Panc1 (cell line): ENCODE results near the gene PLCH1. TPM values are rescaled to one million over a fixed set of nuclear protein-coding genes. Genes with fewer than 3 reads are reported as not detected.

Source experiments
- ATAC-seq: fragments of 200-7000 bp; cut with Tn5 transposase; 2 replicates; pipeline ENCODE4 v1.9.1; 2020; ENCODE audit warnings: mild to moderate bottlenecking, moderate library complexity
- BruUV-seq: library from RNA; stranded (reverse); fragments of 400-500 nt; replicated peaks from 2 replicates; lab custom pipeline; 2021; lab: Mats Ljungman, UMichigan
- CTCF ChIA-PET: fragments of 300-600 bp; sonication (Branson Sonifier 250); formaldehyde crosslinking; loops from one replicate; lab custom pipeline; 2022; ENCODE audit warnings: antibody characterized with exemption; lab: Charles Lee
- POLR2A ChIA-PET: fragments of 300-600 bp; sonication (Branson Sonifier 250); formaldehyde crosslinking; loops from one replicate; lab custom pipeline; 2022; ENCODE audit warnings: antibody characterized with exemption; lab: Charles Lee
- DNase-seq: peaks from one replicate; pipeline ENCODE4 v3.0.0-alpha.2; 2010; ENCODE audit warnings: low read depth, low spot score
- H3K27ac ChIP-seq: 2 replicates; pipeline ENCODE4 v1.5.1; 2011; ENCODE audit warnings: mild to moderate bottlenecking, low read length, inconsistent platforms
- H3K27me3 ChIP-seq: fragments of 200-500 bp; sonication (Bioruptor generic); 2 replicates; pipeline ENCODE4 v1.6.0; 2014; ENCODE audit warnings: low read length, inconsistent platforms; ENCODE audit not compliant: control insufficient read depth, insufficient read depth
- H3K36me3 ChIP-seq: fragments of 200-500 bp; sonication (Bioruptor generic); 2 replicates; pipeline ENCODE4 v1.5.1; 2014; ENCODE audit warnings: inconsistent platforms, mild to moderate bottlenecking, low read length, moderate library complexity; ENCODE audit not compliant: control insufficient read depth, insufficient read depth
- H3K4me1 ChIP-seq: 2 replicates; pipeline ENCODE4 v1.5.1; 2011; ENCODE audit warnings: inconsistent platforms, mild to moderate bottlenecking, low read length, moderate library complexity; ENCODE audit not compliant: control insufficient read depth, insufficient read depth
- H3K4me3 ChIP-seq, 2 experiments: 2 replicates each; pipeline ENCODE4 v1.5.1; 2011 to 2012; ENCODE audit warnings: low read depth in 2 of 2, low read length in 2 of 2, mild to moderate bottlenecking in 2 of 2, inconsistent platforms in 1 of 2, moderate library complexity in 1 of 2
- H3K9me3 ChIP-seq: fragments of 200-500 bp; sonication (Bioruptor generic); 2 replicates; pipeline ENCODE4 v1.5.1; 2014; ENCODE audit warnings: low read depth, mild to moderate bottlenecking, inconsistent platforms, low read length, moderate library complexity; ENCODE audit not compliant: control insufficient read depth, insufficient read depth
- CTCF ChIP-seq: fragments of 450-650 bp; IDR thresholded peaks from 2 replicates; pipeline ENCODE4 v1.5.1; 2017; ENCODE audit warnings: mild to moderate bottlenecking
- POLR2AphosphoS5 ChIP-seq: IDR thresholded peaks from 2 replicates; pipeline ENCODE4 v1.6.1; 2012; ENCODE audit warnings: mild to moderate bottlenecking, low read depth, low read length, moderate library complexity
- REST ChIP-seq, 2 experiments: IDR thresholded peaks; 2 replicates each; pipeline ENCODE4 v1.6.1; 2011 to 2012; ENCODE audit warnings: low read depth in 2 of 2, control low read depth in 1 of 2, low read length in 1 of 2, mild to moderate bottlenecking in 1 of 2, moderate library complexity in 1 of 2; ENCODE audit not compliant: insufficient read depth in 1 of 2
- SIN3A ChIP-seq: IDR thresholded peaks from 2 replicates; pipeline ENCODE4 v1.6.1; 2012; ENCODE audit warnings: low read depth, mild to moderate bottlenecking, low read length, moderate library complexity, borderline replicate concordance; ENCODE audit not compliant: insufficient read depth
- TCF7L2 ChIP-seq: IDR thresholded peaks from 2 replicates; pipeline ENCODE4 v1.6.1; 2011; ENCODE audit warnings: mild to moderate bottlenecking, low read depth, low read length, inconsistent platforms
- in situ Hi-C: cut with HindIII; loops from 2 replicates; pipeline ENCODE4 v1.10.0; 2016; ENCODE audit warnings: low sequenced_read_pairs, low pct_unique_long_range_greater_than_20kb
- intact Hi-C: fragments of 100-400 bp; cut with micrococcal nuclease; formaldehyde crosslinking; loops from one replicate; pipeline ENCODE4 v1.10.0; 2022; ENCODE audit not compliant: unreplicated experiment
- total RNA-seq: library from RNA; stranded (reverse); gene quantifications from one replicate; pipeline ENCODE4 v1.2.1, GENCODE V29; 2021; ENCODE audit not compliant: unreplicated experiment

Gene PLCH1
- total RNA-seq, 1 experiment from 2014 or later, result 0.03 TPM

GRCh38 chr3:155596615-155597014 is 148.3 kb downstream of the PLCH1 start:
- in situ Hi-C loops, result no loop called here
- BruUV-seq, result no TSS peak
- Histone ChIP-seq H3K9me3 (no peaks in the 10 kb centered on the region), H3K36me3 (no peaks in the 10 kb centered on the region), H3K4me3 (no peak overlapping the region), H3K27me3 (no peaks in the 10 kb centered on the region), H3K4me1 (no peaks in the 10 kb centered on the region), H3K27ac (no peak overlapping the region)
- ChIA-PET POLR2A (interaction anchor here (0.6 kb wide), 1 partner anchor 15 kb away, joined by 11 read pairs; no protein-coding TSS in a partner anchor), CTCF (no interaction called here)
- DNase-seq (no peak), ATAC-seq (no peak)
- intact Hi-C loops, result no loop called here
- no peak for TF ChIP-seq TCF7L2
- no peak for TF ChIP-seq CTCF
- TF ChIP-seq REST (IDR thresholded peaks at IDR 0.05; ENCODE audit: insufficient read depth in 1 of 2, low read depth in 2 of 2, low read length in 1 of 2), result no peak
- TF ChIP-seq SIN3A, result no peak

GRCh38 chr3:155595371-155595770 is 149.5 kb downstream of the PLCH1 start:
- intact Hi-C loops, result no loop called here
- no peaks in the 10 kb centered on the region for H3K4me1 ChIP-seq
- H3K27me3 ChIP-seq, result no peaks in the 10 kb centered on the region; the same call in 1 of the 2 replicates
- TF ChIP-seq TCF7L2, result no peak
- TF ChIP-seq CTCF, result no peak
- TF ChIP-seq REST (IDR thresholded peaks at IDR 0.05; ENCODE audit: insufficient read depth in 1 of 2, low read depth in 2 of 2, low read length in 1 of 2), result no peak
- TF ChIP-seq POLR2AphosphoS5, result no peak
- TF ChIP-seq SIN3A, result no peak
- no peak for ATAC-seq
- H3K36me3 ChIP-seq, result no peaks in the 10 kb centered on the region
- ChIA-PET CTCF (no interaction called here), POLR2A (no interaction called here)
- BruUV-seq, result no TSS peak
- H3K27ac ChIP-seq, result no peak overlapping the region
- no peak for DNase-seq
- in situ Hi-C loops, result no loop called here
- H3K9me3 ChIP-seq, result no peaks in the 10 kb centered on the region
- H3K4me3 ChIP-seq, result no peak overlapping the region
